Measurements from ENCODE around the gene P2RX3.

The P2RX3 gene

DNA sequence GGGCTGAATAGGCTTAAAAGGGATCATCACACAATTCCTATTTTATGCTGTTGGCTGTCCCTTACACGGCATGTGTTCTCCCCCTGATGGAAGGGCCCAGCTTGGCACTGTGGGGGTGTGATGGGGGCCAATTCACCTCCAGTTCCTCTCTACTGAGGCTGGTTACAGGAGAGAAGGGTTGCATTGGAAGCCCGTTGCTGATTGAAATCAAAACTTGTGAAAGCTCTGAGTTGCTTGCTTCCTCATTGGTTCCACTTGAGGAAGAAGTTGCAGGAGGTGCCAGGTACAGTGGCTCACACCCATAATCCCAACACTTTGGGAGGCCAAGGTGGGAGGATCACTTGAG, 65.6 kb downstream of the P2RX3 start:
- no peak overlapping the region for H2AK5ac ChIP-seq (ENCODE audit: low read length)
- H3K4me1 ChIP-seq (ENCODE audit: control insufficient read depth in 1 of 2, insufficient read depth in 2 of 2, low read length in 2 of 2), result peaks cover 16 to 19% of the 10 kb centered on the region in 2 experiments
- no peaks in the 10 kb centered on the region for H3K79me2 ChIP-seq (ENCODE audit: control insufficient read depth, insufficient read depth, low read length, poor library complexity)
- H3K9ac ChIP-seq (ENCODE audit: low read length), result no peak overlapping the region
- H3K9me3 ChIP-seq (ENCODE audit: insufficient read depth, low read depth, low read length), result no peaks in the 10 kb centered on the region
- H4K12ac ChIP-seq (ENCODE audit: low read depth, low read length), result no peak overlapping the region
- no peaks in the 10 kb centered on the region for H3K36me3 ChIP-seq (ENCODE audit: control insufficient read depth in 1 of 2, insufficient read depth in 2 of 2, low read length in 2 of 2)
- no peak overlapping the region for H2BK120ac ChIP-seq (ENCODE audit: insufficient read depth, low read length, poor library complexity)
- H2BK12ac ChIP-seq (ENCODE audit: low read length), result no peak overlapping the region
- no peak overlapping the region for H3K18ac ChIP-seq (ENCODE audit: low read length)
- no peaks in the 10 kb centered on the region for H3K79me1 ChIP-seq (ENCODE audit: low read length)
- H2AFZ ChIP-seq (ENCODE audit: insufficient read depth, low read length, poor library complexity), result no peak overlapping the region
- H3K23ac ChIP-seq (ENCODE audit: low read length), result no peak overlapping the region
- DNase-seq, result no peak
- H3K14ac ChIP-seq (ENCODE audit: low read length), result no peak overlapping the region
- H4K8ac ChIP-seq (ENCODE audit: low read depth, low read length), result no peak overlapping the region
- no peaks in the 10 kb centered on the region for H3K27me3 ChIP-seq (ENCODE audit: insufficient read depth, low read length)
- H3K4me2 ChIP-seq (ENCODE audit: low read length), result no peak overlapping the region
- no peak overlapping the region for H3K4me3 ChIP-seq (ENCODE audit: low read depth, low read length)
- no peak overlapping the region for H2BK5ac ChIP-seq (ENCODE audit: low read depth, low read length, poor library complexity)
- no peak overlapping the region for H4K91ac ChIP-seq (ENCODE audit: low read depth, low read length)
- H3K27ac ChIP-seq (ENCODE audit: low read depth, low read length), result no peak overlapping the region
- WGBS (ENCODE audit: extremely low coverage, insufficient coverage, insufficient read length), result no CpG with 5 or more reads among the region's 2 CpGs
- H3K4ac ChIP-seq (ENCODE audit: low read depth, low read length), result no peak overlapping the region

GRCh38 chr11:57405271-57405860, 67.2 kb downstream of the P2RX3 start:
- no peaks in the 10 kb centered on the region for H3K9me3 ChIP-seq (ENCODE audit: insufficient read depth, low read depth, low read length)
- H3K4me1 ChIP-seq (ENCODE audit: control insufficient read depth in 1 of 2, insufficient read depth in 2 of 2, low read length in 2 of 2), result peaks cover 16 to 19% of the 10 kb centered on the region in 2 experiments
- H2AFZ ChIP-seq (ENCODE audit: insufficient read depth, low read length, poor library complexity), result no peak overlapping the region
- H3K36me3 ChIP-seq (ENCODE audit: control insufficient read depth in 1 of 2, insufficient read depth in 2 of 2, low read length in 2 of 2), result peaks cover 0 to 2% of the 10 kb centered on the region in 2 experiments
- no peak overlapping the region for H3K27ac ChIP-seq (ENCODE audit: low read depth, low read length)
- peak; percentile 39 to 54 for DNase-seq
- no peak overlapping the region for H2BK5ac ChIP-seq (ENCODE audit: low read depth, low read length, poor library complexity)
- no peak overlapping the region for H3K4me3 ChIP-seq (ENCODE audit: low read depth, low read length)
- no peak overlapping the region for H3K18ac ChIP-seq (ENCODE audit: low read length)
- H3K9ac ChIP-seq (ENCODE audit: low read length), result no peak overlapping the region
- no peaks in the 10 kb centered on the region for H3K79me2 ChIP-seq (ENCODE audit: control insufficient read depth, insufficient read depth, low read length, poor library complexity)
- no peaks in the 10 kb centered on the region for H3K79me1 ChIP-seq (ENCODE audit: low read length)
- H2BK120ac ChIP-seq (ENCODE audit: insufficient read depth, low read length, poor library complexity), result no peak overlapping the region
- H3K4ac ChIP-seq (ENCODE audit: low read depth, low read length), result no peak overlapping the region
- no peak overlapping the region for H2AK5ac ChIP-seq (ENCODE audit: low read length)
- no peak overlapping the region for H2BK12ac ChIP-seq (ENCODE audit: low read length)
- H3K23ac ChIP-seq (ENCODE audit: low read length), result no peak overlapping the region
- no peak overlapping the region for H4K91ac ChIP-seq (ENCODE audit: low read depth, low read length)
- no peak overlapping the region for H3K14ac ChIP-seq (ENCODE audit: low read length)
- no peak overlapping the region for H3K4me2 ChIP-seq (ENCODE audit: low read length)
- no peaks in the 10 kb centered on the region for H3K27me3 ChIP-seq (ENCODE audit: insufficient read depth, low read length)
- no peak overlapping the region for H4K8ac ChIP-seq (ENCODE audit: low read depth, low read length)
- no peak overlapping the region for H4K12ac ChIP-seq (ENCODE audit: low read depth, low read length)
- WGBS (ENCODE audit: extremely low coverage, insufficient coverage, insufficient read length), result no CpG with 5 or more reads among the region's 4 CpGs

DNA sequence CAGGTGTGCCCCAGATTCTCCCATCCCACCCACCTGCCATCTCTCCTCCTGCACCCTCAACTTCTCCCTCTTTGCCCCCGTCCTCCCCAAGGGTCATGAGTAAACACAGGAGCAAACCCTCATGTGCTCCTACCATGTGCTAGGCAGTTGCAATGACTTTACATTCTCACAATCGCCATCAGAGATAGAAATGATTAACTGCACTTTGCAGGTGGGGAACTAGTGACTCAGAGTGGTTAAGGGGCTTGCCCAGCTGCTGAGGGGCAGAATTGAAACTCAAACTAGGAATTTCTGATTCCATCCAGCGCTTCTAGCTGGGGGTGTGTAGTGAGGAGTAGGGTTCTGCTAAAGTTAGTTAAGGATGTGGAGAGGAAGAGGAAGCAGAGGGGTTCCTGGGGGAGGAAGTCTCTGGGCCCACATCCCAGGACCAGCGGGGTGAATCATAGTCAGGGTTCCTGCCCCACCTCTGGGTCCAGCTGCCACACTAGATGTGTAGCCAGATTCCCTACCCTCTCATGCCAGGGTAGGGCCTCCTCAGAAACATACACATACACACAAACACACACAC, 68.3 kb downstream of the P2RX3 start:
- no peak overlapping the region for H2BK120ac ChIP-seq (ENCODE audit: insufficient read depth, low read length, poor library complexity)
- H3K14ac ChIP-seq (ENCODE audit: low read length), result no peak overlapping the region
- DNase-seq, result peak; percentile 50 to 65
- H3K27me3 ChIP-seq (ENCODE audit: insufficient read depth, low read length), result no peaks in the 10 kb centered on the region
- H3K4ac ChIP-seq (ENCODE audit: low read depth, low read length), result no peak overlapping the region
- no peak overlapping the region for H3K18ac ChIP-seq (ENCODE audit: low read length)
- no peak overlapping the region for H3K9ac ChIP-seq (ENCODE audit: low read length)
- whole genome bisulfite sequencing (ENCODE audit: extremely low coverage, insufficient coverage, insufficient read length), result no CpG with 5 or more reads among the region's 4 CpGs
- H2AK5ac ChIP-seq (ENCODE audit: low read length), result no peak overlapping the region
- no peak overlapping the region for H4K8ac ChIP-seq (ENCODE audit: low read depth, low read length)
- no peaks in the 10 kb centered on the region for H3K79me1 ChIP-seq (ENCODE audit: low read length)
- H2AFZ ChIP-seq (ENCODE audit: insufficient read depth, low read length, poor library complexity), result no peak overlapping the region
- H2BK5ac ChIP-seq (ENCODE audit: low read depth, low read length, poor library complexity), result no peak overlapping the region
- H3K9me3 ChIP-seq (ENCODE audit: insufficient read depth, low read depth, low read length), result no peaks in the 10 kb centered on the region
- H3K27ac ChIP-seq (ENCODE audit: low read depth, low read length), result no peak overlapping the region
- H2BK12ac ChIP-seq (ENCODE audit: low read length), result no peak overlapping the region
- H4K12ac ChIP-seq (ENCODE audit: low read depth, low read length), result no peak overlapping the region
- no peak overlapping the region for H3K4me2 ChIP-seq (ENCODE audit: low read length)
- H3K79me2 ChIP-seq (ENCODE audit: control insufficient read depth, insufficient read depth, low read length, poor library complexity), result no peaks in the 10 kb centered on the region
- H4K91ac ChIP-seq (ENCODE audit: low read depth, low read length), result no peak overlapping the region
- no peak overlapping the region for H3K23ac ChIP-seq (ENCODE audit: low read length)
- peaks cover 0 to 2% of the 10 kb centered on the region in 2 experiments for H3K36me3 ChIP-seq (ENCODE audit: control insufficient read depth in 1 of 2, insufficient read depth in 2 of 2, low read length in 2 of 2)
- H3K4me1 ChIP-seq (ENCODE audit: control insufficient read depth in 1 of 2, insufficient read depth in 2 of 2, low read length in 2 of 2), result peaks cover 16 to 19% of the 10 kb centered on the region in 2 experiments
- no peak overlapping the region for H3K4me3 ChIP-seq (ENCODE audit: low read depth, low read length)

GRCh38 chr11:57407010-57407920, 69.1 kb downstream of the P2RX3 start:
- Histone ChIP-seq H2BK5ac (ENCODE audit: low read depth, low read length, poor library complexity) (no peak overlapping the region), H3K23ac (ENCODE audit: low read length) (no peak overlapping the region), H3K14ac (ENCODE audit: low read length) (no peak overlapping the region), H4K8ac (ENCODE audit: low read depth, low read length) (no peak overlapping the region), H2BK120ac (ENCODE audit: insufficient read depth, low read length, poor library complexity) (no peak overlapping the region), H2AK5ac (ENCODE audit: low read length) (no peak overlapping the region), H4K91ac (ENCODE audit: low read depth, low read length) (no peak overlapping the region), H3K9ac (ENCODE audit: low read length) (no peak overlapping the region), H3K9me3 (ENCODE audit: insufficient read depth, low read depth, low read length) (no peaks in the 10 kb centered on the region), H3K27ac (ENCODE audit: low read depth, low read length) (no peak overlapping the region), H3K79me2 (ENCODE audit: control insufficient read depth, insufficient read depth, low read length, poor library complexity) (no peaks in the 10 kb centered on the region), H3K4ac (ENCODE audit: low read depth, low read length) (no peak overlapping the region), H3K4me3 (ENCODE audit: low read depth, low read length) (no peak overlapping the region), H2BK12ac (ENCODE audit: low read length) (no peak overlapping the region), H4K12ac (ENCODE audit: low read depth, low read length) (no peak overlapping the region), H3K36me3 (ENCODE audit: control insufficient read depth in 1 of 2, insufficient read depth in 2 of 2, low read length in 2 of 2) (peaks cover 0 to 2% of the 10 kb centered on the region in 2 experiments), H3K4me1 (ENCODE audit: control insufficient read depth in 1 of 2, insufficient read depth in 2 of 2, low read length in 2 of 2) (peaks cover 15 to 16% of the 10 kb centered on the region in 2 experiments), H3K79me1 (ENCODE audit: low read length) (no peaks in the 10 kb centered on the region), H3K27me3 (ENCODE audit: insufficient read depth, low read length) (no peaks in the 10 kb centered on the region), H3K4me2 (ENCODE audit: low read length) (no peak overlapping the region), H3K18ac (ENCODE audit: low read length) (no peak overlapping the region), H2AFZ (ENCODE audit: insufficient read depth, low read length, poor library complexity) (no peak overlapping the region)
- peak; percentile 89 to 97 for DNase-seq
- WGBS (ENCODE audit: extremely low coverage, insufficient coverage, insufficient read length), result no CpG with 5 or more reads among the region's 9 CpGs
